GM18517 (cell line): ENCODE data around the gene SYNPO2.
"Not testable (repeated sequence)": the region's sequence is repeated elsewhere in the genome, so short reads cannot be mapped to it uniquely, and the experiment has no call there.

ENCODE experiments used
- ATAC-seq: cut with Tn5 transposase; IDR thresholded peaks from one replicate; pipeline ENCODE4 v1.9.1; 2021; ENCODE audit warnings: mild to moderate bottlenecking, moderate library complexity; ENCODE audit not compliant: unreplicated experiment

SYNPO2 gene

DNA sequence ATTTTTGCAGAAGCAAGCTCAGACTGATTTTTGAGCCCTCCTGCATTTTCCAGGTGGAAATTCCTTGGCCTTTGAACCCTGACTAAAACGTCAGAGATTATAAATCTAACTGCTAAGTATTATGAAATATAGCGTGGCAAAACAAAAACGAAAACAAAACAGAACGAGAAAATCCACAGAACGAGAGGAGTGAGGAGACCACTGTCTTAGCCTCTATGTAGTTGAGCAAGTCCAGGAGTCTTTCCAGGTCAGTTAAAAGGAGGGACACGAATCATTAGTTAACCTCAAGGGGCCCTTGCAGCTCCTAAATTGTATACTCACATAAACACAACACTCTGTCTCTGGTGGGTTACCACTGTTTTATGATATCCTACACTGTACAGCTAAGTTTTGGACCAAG, 80.2 kb downstream of the SYNPO2 start:
- no peak for ATAC-seq

- no peak for ATAC-seq
Observed at GRCh38 chr4:118969359-118969758, 80.7 kb downstream of the SYNPO2 start.

DNA sequence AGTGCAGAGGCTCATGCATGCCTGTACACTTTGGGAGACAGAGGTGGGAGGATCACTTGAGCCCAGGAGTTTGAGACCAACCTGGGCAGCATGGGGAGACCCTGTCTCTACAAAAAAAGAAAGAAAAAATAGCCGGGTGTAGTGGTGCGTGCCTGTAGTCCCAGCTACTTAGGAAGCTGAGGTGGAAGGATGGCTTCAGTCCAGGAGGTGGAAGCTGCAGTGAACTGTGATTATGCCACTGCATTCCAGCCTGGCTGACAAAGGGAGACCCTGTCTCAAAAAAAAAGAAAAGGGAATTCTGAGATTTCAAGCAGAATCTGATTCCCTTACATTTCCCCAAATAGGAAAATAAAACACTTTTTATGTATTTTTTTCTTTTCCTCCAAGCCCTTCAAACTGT, 83.5 kb downstream of the SYNPO2 start:
- ATAC-seq, result no peak

- ATAC-seq, result no peak
Observed at GRCh38 chr4:118973295-118973694, 84.6 kb downstream of the SYNPO2 start.

DNA sequence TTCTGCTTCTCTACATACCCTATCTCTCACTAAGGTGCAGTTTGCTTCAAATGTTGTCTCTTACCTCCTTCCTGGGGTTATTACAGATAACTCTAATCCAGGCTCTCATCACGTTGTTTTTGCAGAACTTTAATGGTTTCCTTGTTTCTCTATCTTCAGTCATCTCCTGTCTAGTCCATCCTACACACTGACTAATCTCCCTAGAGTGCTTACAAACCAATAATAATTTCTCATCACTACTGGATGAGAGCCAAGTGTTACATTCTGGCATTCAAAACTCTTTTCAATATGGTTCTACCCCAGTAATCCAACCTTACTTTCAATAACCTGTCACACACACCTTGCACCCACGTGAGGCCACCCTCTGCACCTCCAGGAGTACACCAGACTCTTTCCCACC, 86.1 kb downstream of the SYNPO2 start:
- no peak for ATAC-seq

- ATAC-seq, result no peak
Observed at GRCh38 chr4:118975449-118976192, 87.0 kb downstream of the SYNPO2 start.

- ATAC-seq, result not testable (repeated sequence)
Observed at GRCh38 chr4:118976193-118976560, 87.5 kb downstream of the SYNPO2 start.

GRCh38 chr4:118977100-118977499, 88.4 kb downstream of the SYNPO2 start:
- not testable (repeated sequence) for ATAC-seq

- ATAC-seq, result no peak
Observed at GRCh38 chr4:118979712-118980111, 91.1 kb downstream of the SYNPO2 start.

DNA sequence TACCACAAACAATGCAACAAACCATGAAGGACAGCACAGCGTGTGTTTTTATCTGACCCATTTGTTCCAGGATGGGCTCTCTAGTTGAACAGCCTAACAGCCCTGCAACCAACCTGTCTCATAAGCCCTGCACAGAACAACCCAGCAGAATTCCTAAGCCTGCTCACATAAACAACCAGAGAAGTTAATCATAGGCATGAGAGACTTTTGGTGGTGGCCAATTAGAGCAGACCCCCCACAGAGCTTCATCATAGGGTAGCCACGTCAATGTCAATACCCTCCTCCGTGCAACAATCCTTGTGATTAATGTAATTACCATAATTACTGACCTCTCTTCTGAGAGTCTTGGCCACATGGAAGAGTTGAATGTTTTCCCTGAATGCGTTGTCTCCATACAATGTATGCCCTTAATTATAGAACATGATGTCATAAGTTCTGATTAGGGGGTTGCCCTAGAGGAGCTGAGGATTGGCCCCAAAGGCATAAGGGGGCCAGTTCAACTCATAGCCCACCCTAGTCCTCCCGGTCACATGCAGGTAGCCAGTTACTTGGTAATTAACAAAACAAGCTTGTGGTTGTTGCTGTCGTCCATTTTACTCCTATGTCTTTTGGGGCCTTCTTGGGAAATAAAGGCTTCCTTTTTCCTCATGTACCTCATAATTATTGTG, 92.7 kb downstream of the SYNPO2 start:
- no peak for ATAC-seq

GRCh38 chr4:118981839-118982381, 93.3 kb downstream of the SYNPO2 start:
- ATAC-seq, result peak; percentile 83

- no peak for ATAC-seq
Observed at GRCh38 chr4:118983293-118983692, 94.6 kb downstream of the SYNPO2 start.

DNA sequence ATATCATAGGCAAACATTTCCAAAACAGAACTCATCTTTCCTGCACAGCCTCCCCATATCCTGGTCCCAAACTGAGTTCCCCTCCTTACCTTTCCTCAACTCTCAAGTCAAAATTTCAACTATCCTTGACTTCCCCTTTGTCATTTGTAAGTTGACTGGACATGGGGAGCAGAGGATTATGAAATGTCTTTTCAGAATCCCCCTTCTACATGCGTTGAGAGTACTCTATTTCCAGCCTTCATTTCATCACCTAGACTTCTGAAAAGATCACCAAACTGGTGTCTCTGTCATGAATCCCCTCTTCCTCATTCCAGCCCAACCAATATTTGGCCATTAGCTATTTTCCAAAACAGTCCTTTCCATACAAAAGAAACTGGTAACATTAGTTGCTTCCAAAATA, 95.2 kb downstream of the SYNPO2 start:
- no peak for ATAC-seq

DNA sequence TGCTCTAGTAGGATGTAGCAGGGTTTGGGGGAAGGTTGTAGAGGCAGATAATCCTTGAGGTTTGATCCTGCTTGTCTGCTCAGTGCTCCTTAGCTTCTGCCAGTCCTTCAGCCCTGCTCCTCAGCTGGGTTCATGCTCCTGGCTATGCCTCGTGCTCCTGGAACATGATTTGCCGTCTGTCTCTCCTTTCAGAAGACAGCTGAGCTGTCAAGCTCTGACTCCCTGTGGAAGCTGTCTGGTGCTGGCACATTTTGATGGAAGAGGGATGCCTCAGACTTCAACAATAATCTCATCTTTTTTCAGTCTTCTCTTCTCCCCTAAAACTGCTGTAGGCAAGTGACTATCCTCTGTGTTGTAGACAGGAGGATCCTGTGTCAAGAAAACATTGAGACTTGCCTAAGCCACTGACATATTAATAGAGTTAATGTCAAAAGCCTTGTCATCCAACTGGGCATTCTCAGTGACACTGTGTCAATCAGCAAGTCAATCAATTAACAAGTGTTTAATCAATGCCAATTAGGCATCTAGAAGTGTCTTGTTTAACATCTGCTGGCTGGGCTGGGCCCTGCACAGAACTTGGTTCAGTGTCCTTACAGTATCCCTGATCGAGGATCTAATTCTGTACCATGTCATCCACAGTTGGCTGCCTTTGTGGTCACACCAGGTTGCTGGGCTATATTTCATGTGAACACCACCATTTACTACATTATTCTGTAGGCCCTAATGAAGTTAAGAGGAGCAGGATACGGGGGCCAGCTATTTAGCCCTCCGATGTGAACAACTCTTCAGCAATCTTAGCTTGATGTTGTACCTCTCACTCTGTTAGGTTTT, 96.7 kb downstream of the SYNPO2 start:
- ATAC-seq, result no peak

GRCh38 chr4:118987959-118988634, 99.4 kb downstream of the SYNPO2 start:
- ATAC-seq, result no peak

GRCh38 chr4:118988635-118988972, 100.0 kb downstream of the SYNPO2 start:
- no peak for ATAC-seq

GRCh38 chr4:118989098-118990080, 100.7 kb downstream of the SYNPO2 start:
- no peak for ATAC-seq

GRCh38 chr4:118991686-118992085, 103.0 kb downstream of the SYNPO2 start:
- no peak for ATAC-seq

DNA sequence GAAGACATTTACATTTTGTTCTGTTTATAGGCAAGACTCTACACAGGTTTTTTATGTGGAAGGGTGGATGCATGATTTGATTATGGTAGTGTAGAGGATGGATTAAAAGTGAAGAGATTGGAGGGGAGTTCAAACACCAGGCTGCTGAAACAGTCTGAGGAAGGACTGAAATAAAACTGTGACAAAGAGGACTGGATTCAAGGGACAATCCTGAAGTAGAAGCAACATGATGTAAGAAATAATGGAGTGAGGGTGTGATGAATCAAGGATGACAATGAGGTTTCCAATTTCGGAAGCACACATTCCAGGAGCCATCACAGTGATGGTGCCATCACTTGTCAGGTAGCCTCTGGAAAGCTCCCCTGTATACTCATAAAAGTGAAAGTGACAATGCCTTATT, 103.5 kb downstream of the SYNPO2 start:
- no peak for ATAC-seq

- no peak for ATAC-seq
Observed at GRCh38 chr4:118993333-118993732, 104.7 kb downstream of the SYNPO2 start.
